Natural killer cell (primary cell): ENCODE measurements around the gene MED12L. TPM values are rescaled to one million over a fixed set of nuclear protein-coding genes. Genes with fewer than 3 reads are reported as not detected.

Experiments used
- ATAC-seq, 3 donors: fragments of 150-1000 bp in 2 of 3; fragments of 200-7000 bp in 1 of 3; cut with Tn5 transposase; 1 replicate in 1 of 3; 2 replicates in 2 of 3; pipeline ENCODE4 v1.10.0; 2021; ENCODE audit warnings: mild to moderate bottlenecking in 2 of 3, moderate library complexity in 2 of 3
- DNase-seq, 2 donors: peaks; one replicate each; pipeline versions ENCODE4 v3.0.0 to v3.0.0-alpha.2; 2013 to 2021; ENCODE audit warnings: mixed read lengths in 1 of 2
- H3K27ac ChIP-seq: one replicate; pipeline ENCODE4 v1.5.1; 2013; ENCODE audit warnings: mild to moderate bottlenecking, low read length
- H3K27me3 ChIP-seq: one replicate; pipeline ENCODE4 v1.6.1; 2013; ENCODE audit warnings: low read length; ENCODE audit not compliant: control insufficient read depth, insufficient read depth
- H3K36me3 ChIP-seq: one replicate; pipeline ENCODE4 v1.6.1; 2013; ENCODE audit warnings: low read length; ENCODE audit not compliant: control insufficient read depth, insufficient read depth
- H3K4me1 ChIP-seq: one replicate; pipeline ENCODE4 v1.6.1; 2013; ENCODE audit warnings: low read length; ENCODE audit not compliant: control insufficient read depth, insufficient read depth
- H3K4me3 ChIP-seq: one replicate; pipeline ENCODE4 v1.5.1; 2013; ENCODE audit warnings: low read length
- H3K9me3 ChIP-seq: one replicate; pipeline ENCODE4 v1.6.1; 2013; ENCODE audit warnings: low read length; ENCODE audit not compliant: control insufficient read depth, insufficient read depth
- H3K27ac Mint-ChIP-seq, 2 donors: one replicate each; pipeline ENCODE4 v1.8.0; 2022; ENCODE audit warnings: mild to moderate bottlenecking in 2 of 2, mixed read lengths in 2 of 2, moderate library complexity in 1 of 2
- H3K27me3 Mint-ChIP-seq, 2 donors: one replicate each; pipeline ENCODE4 v1.8.0; 2022; ENCODE audit warnings: low read depth in 2 of 2, mixed read lengths in 2 of 2
- H3K36me3 Mint-ChIP-seq: one replicate; pipeline ENCODE4 v1.8.0; 2022; ENCODE audit warnings: mixed read lengths
- H3K4me1 Mint-ChIP-seq, 2 donors: one replicate each; pipeline ENCODE4 v1.8.0; 2022; ENCODE audit warnings: mixed read lengths in 2 of 2
- H3K4me3 Mint-ChIP-seq: one replicate; pipeline ENCODE4 v1.8.0; 2022; ENCODE audit warnings: mild to moderate bottlenecking, moderate library complexity, mixed read lengths
- H3K9me3 Mint-ChIP-seq, 2 donors: one replicate each; pipeline ENCODE4 v1.8.0; 2022; ENCODE audit warnings: mixed read lengths in 2 of 2
- WGBS: methylation state at CpG from one replicate; pipeline ENCODE4 v1.1.7; 2013; ENCODE audit warnings: missing lambda C conversion rate; ENCODE audit not compliant: insufficient coverage; 5-methylcytosine and 5-hydroxymethylcytosine counted together
- intact Hi-C: fragments of 100-400 bp; cut with micrococcal nuclease; formaldehyde crosslinking; loops from one replicate; pipeline ENCODE4 v1.14.2; 2022
- total RNA-seq, 4 donors: library from RNA; stranded (reverse); fragments of 120-200 nt in 1 of 4; gene quantifications; one replicate each; pipeline versions ENCODE4 v1.2.3 to v1.2.4, GENCODE V29; 2013 to 2022
- TF ChIP-seq, protein P1 (sequence below): fragments of 200-600 bp; IDR thresholded peaks from one replicate; pipeline ENCODE4 v1.8.0; 2022; ENCODE audit warnings: antibody characterized with exemption

MED12L gene
- total RNA-seq, 3 donors from 2014 or later (not counting 1 experiment from before 2014, with no cell fraction given) = 3.0 to 6.5 (median 3.0) TPM

DNA sequence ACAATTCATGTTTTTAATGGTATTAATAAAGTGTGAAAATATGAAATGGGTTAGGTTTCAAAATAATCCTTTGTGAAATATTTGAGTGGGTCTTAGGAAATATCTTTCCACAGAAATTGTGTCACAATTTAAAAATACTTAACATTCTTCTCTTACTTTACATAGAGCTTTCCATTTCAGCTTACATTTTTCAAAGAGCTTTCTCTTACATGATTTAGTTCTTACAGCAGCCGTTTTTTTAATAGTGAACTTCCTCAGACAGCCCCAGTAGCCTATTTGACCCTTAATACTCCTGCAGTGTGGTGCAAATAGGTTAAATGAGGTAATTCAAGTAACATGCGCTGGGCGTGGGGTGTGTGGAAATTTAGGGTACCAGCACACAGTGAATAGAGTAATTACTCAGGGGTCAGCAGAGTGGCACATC lies 277.3 kb downstream of the MED12L start:
- Histone ChIP-seq H3K36me3 (no peaks in the 10 kb centered on the region), H3K27me3 (no peaks in the 10 kb centered on the region), H3K27ac (no peak overlapping the region), H3K4me1 (no peaks in the 10 kb centered on the region), H3K9me3 (no peaks in the 10 kb centered on the region), H3K4me3 (no peak overlapping the region)
- H3K27me3 Mint-ChIP-seq = no peaks in the 10 kb centered on the region
- intact Hi-C loops = no loop called here
- no peaks in the 10 kb centered on the region for H3K36me3 Mint-ChIP-seq
- WGBS = 84% methylated on average over 3 of the region's 3 CpGs
- TF ChIP-seq, protein P1, sequence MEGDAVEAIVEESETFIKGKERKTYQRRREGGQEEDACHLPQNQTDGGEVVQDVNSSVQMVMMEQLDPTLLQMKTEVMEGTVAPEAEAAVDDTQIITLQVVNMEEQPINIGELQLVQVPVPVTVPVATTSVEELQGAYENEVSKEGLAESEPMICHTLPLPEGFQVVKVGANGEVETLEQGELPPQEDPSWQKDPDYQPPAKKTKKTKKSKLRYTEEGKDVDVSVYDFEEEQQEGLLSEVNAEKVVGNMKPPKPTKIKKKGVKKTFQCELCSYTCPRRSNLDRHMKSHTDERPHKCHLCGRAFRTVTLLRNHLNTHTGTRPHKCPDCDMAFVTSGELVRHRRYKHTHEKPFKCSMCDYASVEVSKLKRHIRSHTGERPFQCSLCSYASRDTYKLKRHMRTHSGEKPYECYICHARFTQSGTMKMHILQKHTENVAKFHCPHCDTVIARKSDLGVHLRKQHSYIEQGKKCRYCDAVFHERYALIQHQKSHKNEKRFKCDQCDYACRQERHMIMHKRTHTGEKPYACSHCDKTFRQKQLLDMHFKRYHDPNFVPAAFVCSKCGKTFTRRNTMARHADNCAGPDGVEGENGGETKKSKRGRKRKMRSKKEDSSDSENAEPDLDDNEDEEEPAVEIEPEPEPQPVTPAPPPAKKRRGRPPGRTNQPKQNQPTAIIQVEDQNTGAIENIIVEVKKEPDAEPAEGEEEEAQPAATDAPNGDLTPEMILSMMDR = no peak
- no peaks in the 10 kb centered on the region for H3K9me3 Mint-ChIP-seq
- DNase-seq = no peak
- ATAC-seq = no peak
- H3K27ac Mint-ChIP-seq = no peak overlapping the region
- H3K4me3 Mint-ChIP-seq = no peak overlapping the region
- peaks cover 0 to 4% of the 10 kb centered on the region in 2 donors for H3K4me1 Mint-ChIP-seq

DNA sequence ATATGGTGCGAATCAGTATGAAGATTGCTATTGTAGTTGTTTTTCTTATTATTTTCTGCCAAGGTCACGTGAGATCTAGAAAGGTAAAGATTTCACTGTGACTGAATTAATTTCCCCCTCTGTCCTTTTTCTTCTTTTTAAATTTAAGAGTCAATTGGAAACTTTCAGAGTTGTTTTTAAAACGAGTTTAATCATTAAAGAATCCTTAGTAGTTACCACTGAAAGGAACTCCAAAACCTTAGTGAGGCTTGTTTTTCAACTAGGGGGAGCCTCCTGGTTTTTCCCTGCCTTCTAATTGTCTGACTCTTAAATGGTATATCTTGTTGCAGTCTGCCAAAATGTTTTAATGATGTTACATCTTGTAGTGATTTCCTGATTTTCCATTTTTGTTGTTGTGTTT lies 281.5 kb downstream of the MED12L start:
- Histone ChIP-seq H3K27me3 (no peaks in the 10 kb centered on the region), H3K9me3 (no peaks in the 10 kb centered on the region), H3K4me1 (no peaks in the 10 kb centered on the region), H3K36me3 (no peaks in the 10 kb centered on the region), H3K27ac (no peak overlapping the region), H3K4me3 (no peak overlapping the region)
- ATAC-seq (no peak), DNase-seq (no peak)
- 100% methylated on average over 1 of the region's 3 CpGs for WGBS
- H3K4me1 Mint-ChIP-seq = peaks cover 0 to 4% of the 10 kb centered on the region in 2 donors
- no peak overlapping the region for H3K4me3 Mint-ChIP-seq
- H3K36me3 Mint-ChIP-seq = no peaks in the 10 kb centered on the region
- no peak overlapping the region for H3K27ac Mint-ChIP-seq
- intact Hi-C loops = no loop called here
- TF ChIP-seq, protein P1 = no peak
- H3K9me3 Mint-ChIP-seq = no peaks in the 10 kb centered on the region
- H3K27me3 Mint-ChIP-seq = no peaks in the 10 kb centered on the region

DNA sequence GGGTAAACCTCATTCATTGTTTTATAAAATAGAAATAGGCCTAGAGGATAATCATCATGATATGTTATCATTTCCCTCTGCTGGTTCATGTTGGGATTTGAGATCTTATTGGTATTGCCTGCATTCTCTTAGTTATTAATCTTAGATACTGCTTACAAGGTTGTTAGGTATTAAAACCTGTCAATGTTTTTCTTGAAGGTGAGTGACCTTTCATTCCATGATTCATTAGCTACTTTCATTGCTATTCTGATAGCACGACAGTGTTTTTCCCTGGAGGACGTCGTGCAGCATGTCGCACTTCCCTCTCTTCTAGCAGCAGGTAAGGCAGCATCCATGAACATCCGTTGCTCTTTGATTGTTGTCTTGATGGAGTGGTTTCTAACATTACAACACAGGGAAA lies 282.0 kb downstream of the MED12L start:
- DNase-seq (no peak), ATAC-seq (no peak)
- TF ChIP-seq, protein P1 = no peak
- H3K9me3 ChIP-seq = no peaks in the 10 kb centered on the region
- H3K4me1 ChIP-seq = no peaks in the 10 kb centered on the region
- H3K9me3 Mint-ChIP-seq = no peaks in the 10 kb centered on the region
- H3K27ac ChIP-seq = no peak overlapping the region
- H3K36me3 ChIP-seq = no peaks in the 10 kb centered on the region
- H3K4me3 ChIP-seq = no peak overlapping the region
- intact Hi-C loops = no loop called here
- WGBS = 98% methylated on average over 4 of the region's 5 CpGs
- no peak overlapping the region for H3K4me3 Mint-ChIP-seq
- H3K27me3 Mint-ChIP-seq = no peaks in the 10 kb centered on the region
- peaks cover 0 to 4% of the 10 kb centered on the region in 2 donors for H3K4me1 Mint-ChIP-seq
- H3K27ac Mint-ChIP-seq = no peak overlapping the region
- no peaks in the 10 kb centered on the region for H3K36me3 Mint-ChIP-seq
- H3K27me3 ChIP-seq = no peaks in the 10 kb centered on the region

DNA sequence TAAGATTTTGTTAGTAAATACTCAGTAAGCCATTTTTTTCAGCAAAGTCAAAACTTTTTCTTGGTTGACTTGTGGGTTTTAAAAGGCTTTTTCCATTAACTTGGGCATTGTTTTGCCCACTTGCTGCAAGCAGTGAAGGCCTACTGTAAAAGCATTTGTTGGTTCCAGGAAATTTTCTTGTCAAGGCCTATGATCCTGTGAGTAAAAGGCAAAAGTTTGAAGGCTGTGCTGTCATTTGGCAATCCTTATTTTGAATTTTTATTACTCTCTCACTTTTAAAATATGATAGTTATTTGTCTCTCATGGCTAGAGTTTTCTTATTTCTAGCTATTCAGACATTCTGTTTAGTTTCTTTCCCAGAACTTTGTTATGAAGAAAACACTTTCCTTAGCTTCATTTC lies 286.1 kb downstream of the MED12L start:
- no peaks in the 10 kb centered on the region for H3K4me1 ChIP-seq
- ATAC-seq (no peak), DNase-seq (no peak)
- no peaks in the 10 kb centered on the region for H3K4me1 Mint-ChIP-seq
- H3K9me3 Mint-ChIP-seq = no peaks in the 10 kb centered on the region
- H3K36me3 Mint-ChIP-seq = no peaks in the 10 kb centered on the region
- no peaks in the 10 kb centered on the region for H3K9me3 ChIP-seq
- intact Hi-C loops = no loop called here
- H3K27ac ChIP-seq = no peak overlapping the region
- no peaks in the 10 kb centered on the region for H3K27me3 Mint-ChIP-seq
- no peak overlapping the region for H3K4me3 Mint-ChIP-seq
- no peaks in the 10 kb centered on the region for H3K36me3 ChIP-seq
- TF ChIP-seq, protein P1 = no peak
- H3K27ac Mint-ChIP-seq = no peak overlapping the region
- no peak overlapping the region for H3K4me3 ChIP-seq
- H3K27me3 ChIP-seq = no peaks in the 10 kb centered on the region
